K562 (cell line): Measurements from ENCODE around the gene GABARAP.

Experiments
- CBX8 ChIP-seq: fragments of 200-600 bp; sonication (generic); IDR thresholded peaks from 2 replicates; pipeline ENCODE4 v1.6.1; 2012; ENCODE audit warnings: borderline replicate concordance, mixed run types, low read depth, mild to moderate bottlenecking, moderate library complexity, mixed read lengths, low read length, control low read depth, inconsistent platforms; ENCODE audit not compliant: poor library complexity, severe bottlenecking; ENCODE audit errors: extremely low read depth
- EP400 ChIP-seq: fragments of 450-650 bp; IDR thresholded peaks from 2 replicates; pipeline ENCODE4 v1.6.1; 2017; ENCODE audit warnings: antibody characterized with exemption, mild to moderate bottlenecking, moderate library complexity
- LCOR ChIP-seq: sonication (generic); formaldehyde crosslinking; IDR thresholded peaks from 2 replicates; pipeline ENCODE4 v1.8.0; 2022; ENCODE audit warnings: mild to moderate bottlenecking, missing genetic modification reagents
- SMC3 ChIP-seq: conservative IDR thresholded peaks from 2 replicates; pipeline ENCODE4 v1.6.1; 2011; ENCODE audit warnings: low read depth, low read length, improper control_type of control experiment; ENCODE audit not compliant: insufficient read depth
- TAF1 ChIP-seq: IDR thresholded peaks from 2 replicates; pipeline ENCODE4 v1.6.1; 2011; ENCODE audit warnings: mild to moderate bottlenecking, low read length, moderate library complexity; ENCODE audit not compliant: insufficient read depth, control insufficient read depth, severe bottlenecking; ENCODE audit errors: extremely low read depth
- ZNF165 ChIP-seq: fragments of 250-450 bp; sonication (Bioruptor Pico); IDR thresholded peaks from 2 replicates; pipeline ENCODE4 v1.4.0; 2020; ENCODE audit warnings: borderline replicate concordance
- ZNF76 ChIP-seq: fragments of 250-450 bp; sonication (Bioruptor Pico); IDR thresholded peaks from 2 replicates; pipeline ENCODE4 v1.4.0; 2020; ENCODE audit warnings: mild to moderate bottlenecking, moderate library complexity, borderline replicate concordance
- ZNF785 ChIP-seq: fragments of 250-450 bp; sonication (Bioruptor Pico); IDR thresholded peaks from 2 replicates; pipeline ENCODE4 v1.4.0; 2020; ENCODE audit warnings: mild to moderate bottlenecking
- TF ChIP-seq, protein P1 (sequence below), 3 experiments: IDR thresholded peaks in 2 of 3; conservative IDR thresholded peaks in 1 of 3; 2 replicates each; pipeline ENCODE4 v1.5.1; 2011 to 2012; ENCODE audit warnings: low read length in 3 of 3, mild to moderate bottlenecking in 3 of 3, control low read depth in 2 of 3, improper control_type of control experiment in 1 of 3, inconsistent platforms in 1 of 3, low read depth in 1 of 3, mixed read lengths in 1 of 3, moderate library complexity in 1 of 3; ENCODE audit not compliant: insufficient read depth in 2 of 3
- TF ChIP-seq, protein P2 (sequence below): fragments of 250-450 bp; sonication (Bioruptor Pico); IDR thresholded peaks from 2 replicates; pipeline ENCODE4 v1.9.0; 2021; ENCODE audit warnings: mild to moderate bottlenecking
- TF ChIP-seq, protein P3 (sequence below), 2 experiments: IDR thresholded peaks in 1 of 2; conservative IDR thresholded peaks in 1 of 2; 2 replicates each; pipeline ENCODE4 v1.6.1; 2016; ENCODE audit warnings: low read depth in 2 of 2, mild to moderate bottlenecking in 1 of 2, missing compliant biosample characterization in 1 of 2, missing genetic modification characterization in 1 of 2, moderate library complexity in 1 of 2

DNA sequence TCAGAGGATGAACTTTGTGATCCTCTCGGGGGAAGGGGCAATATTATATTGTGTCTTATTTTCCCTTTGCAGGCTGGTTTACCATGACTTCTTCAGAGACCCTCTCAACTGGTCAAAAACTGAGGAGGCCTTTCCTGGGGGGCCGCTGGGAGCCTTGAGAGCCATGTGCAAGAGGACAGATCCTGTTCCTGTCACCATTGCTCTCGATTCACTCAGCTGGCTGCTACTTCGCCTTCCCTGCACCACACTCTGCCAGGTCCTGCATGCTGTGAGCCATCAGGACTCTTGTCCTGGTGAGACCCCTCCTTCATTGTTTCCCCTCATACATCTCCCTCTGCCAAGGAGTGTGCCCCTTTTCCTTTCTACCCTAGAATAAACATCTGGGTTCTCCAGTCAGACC is 12.3 kb upstream of the GABARAP start:
- TF ChIP-seq ZNF76 (CRISPR knock-in tag) (no peak), LCOR (CRISPR knock-in tag) (no peak), SMC3 (no peak), TAF1 (no peak), CBX8 (no peak), EP400 (no peak), ZNF165 (CRISPR knock-in tag) (no peak), ZNF785 (CRISPR knock-in tag) (no peak)
- TF ChIP-seq, protein P1, sequence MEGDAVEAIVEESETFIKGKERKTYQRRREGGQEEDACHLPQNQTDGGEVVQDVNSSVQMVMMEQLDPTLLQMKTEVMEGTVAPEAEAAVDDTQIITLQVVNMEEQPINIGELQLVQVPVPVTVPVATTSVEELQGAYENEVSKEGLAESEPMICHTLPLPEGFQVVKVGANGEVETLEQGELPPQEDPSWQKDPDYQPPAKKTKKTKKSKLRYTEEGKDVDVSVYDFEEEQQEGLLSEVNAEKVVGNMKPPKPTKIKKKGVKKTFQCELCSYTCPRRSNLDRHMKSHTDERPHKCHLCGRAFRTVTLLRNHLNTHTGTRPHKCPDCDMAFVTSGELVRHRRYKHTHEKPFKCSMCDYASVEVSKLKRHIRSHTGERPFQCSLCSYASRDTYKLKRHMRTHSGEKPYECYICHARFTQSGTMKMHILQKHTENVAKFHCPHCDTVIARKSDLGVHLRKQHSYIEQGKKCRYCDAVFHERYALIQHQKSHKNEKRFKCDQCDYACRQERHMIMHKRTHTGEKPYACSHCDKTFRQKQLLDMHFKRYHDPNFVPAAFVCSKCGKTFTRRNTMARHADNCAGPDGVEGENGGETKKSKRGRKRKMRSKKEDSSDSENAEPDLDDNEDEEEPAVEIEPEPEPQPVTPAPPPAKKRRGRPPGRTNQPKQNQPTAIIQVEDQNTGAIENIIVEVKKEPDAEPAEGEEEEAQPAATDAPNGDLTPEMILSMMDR (IDR thresholded peaks at IDR 0.05 in 2 of 3, conservative IDR thresholded peaks at IDR 0.05 in 1 of 3; ENCODE audit: insufficient read depth in 2 of 3, low read depth in 1 of 3, low read length in 3 of 3) = no peak
- TF ChIP-seq, protein P2, sequence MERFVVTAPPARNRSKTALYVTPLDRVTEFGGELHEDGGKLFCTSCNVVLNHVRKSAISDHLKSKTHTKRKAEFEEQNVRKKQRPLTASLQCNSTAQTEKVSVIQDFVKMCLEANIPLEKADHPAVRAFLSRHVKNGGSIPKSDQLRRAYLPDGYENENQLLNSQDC (CRISPR knock-in tag) = no peak
- TF ChIP-seq, protein P3, sequence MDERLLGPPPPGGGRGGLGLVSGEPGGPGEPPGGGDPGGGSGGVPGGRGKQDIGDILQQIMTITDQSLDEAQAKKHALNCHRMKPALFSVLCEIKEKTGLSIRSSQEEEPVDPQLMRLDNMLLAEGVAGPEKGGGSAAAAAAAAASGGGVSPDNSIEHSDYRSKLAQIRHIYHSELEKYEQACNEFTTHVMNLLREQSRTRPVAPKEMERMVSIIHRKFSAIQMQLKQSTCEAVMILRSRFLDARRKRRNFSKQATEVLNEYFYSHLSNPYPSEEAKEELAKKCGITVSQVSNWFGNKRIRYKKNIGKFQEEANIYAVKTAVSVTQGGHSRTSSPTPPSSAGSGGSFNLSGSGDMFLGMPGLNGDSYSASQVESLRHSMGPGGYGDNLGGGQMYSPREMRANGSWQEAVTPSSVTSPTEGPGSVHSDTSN (CRISPR knock-in tag; IDR thresholded peaks at IDR 0.05; ENCODE audit: low read depth) = no peak
- TF ChIP-seq, protein P3 (tag; conservative IDR thresholded peaks at IDR 0.05; ENCODE audit: low read depth) = no peak
